Panc1 (cell line): Measurements from ENCODE around the gene PIK3IP1. TPM values are rescaled to one million over a fixed set of nuclear protein-coding genes. Genes with fewer than 3 reads are reported as not detected.

ENCODE experiments used
- ATAC-seq: fragments of 200-7000 bp; cut with Tn5 transposase; 2 replicates; pipeline ENCODE4 v1.9.1; 2020; ENCODE audit warnings: mild to moderate bottlenecking, moderate library complexity
- BruUV-seq: library from RNA; stranded (reverse); fragments of 400-500 nt; replicated peaks from 2 replicates; lab custom pipeline; 2021; lab: Mats Ljungman, UMichigan
- CTCF ChIA-PET: fragments of 300-600 bp; sonication (Branson Sonifier 250); formaldehyde crosslinking; loops from one replicate; lab custom pipeline; 2022; ENCODE audit warnings: antibody characterized with exemption; lab: Charles Lee
- POLR2A ChIA-PET: fragments of 300-600 bp; sonication (Branson Sonifier 250); formaldehyde crosslinking; loops from one replicate; lab custom pipeline; 2022; ENCODE audit warnings: antibody characterized with exemption; lab: Charles Lee
- DNase-seq: peaks from one replicate; pipeline ENCODE4 v3.0.0-alpha.2; 2010; ENCODE audit warnings: low read depth, low spot score
- H3K27ac ChIP-seq: 2 replicates; pipeline ENCODE4 v1.5.1; 2011; ENCODE audit warnings: mild to moderate bottlenecking, low read length, inconsistent platforms
- H3K27me3 ChIP-seq: fragments of 200-500 bp; sonication (Bioruptor generic); 2 replicates; pipeline ENCODE4 v1.6.0; 2014; ENCODE audit warnings: low read length, inconsistent platforms; ENCODE audit not compliant: control insufficient read depth, insufficient read depth
- H3K36me3 ChIP-seq: fragments of 200-500 bp; sonication (Bioruptor generic); 2 replicates; pipeline ENCODE4 v1.5.1; 2014; ENCODE audit warnings: inconsistent platforms, mild to moderate bottlenecking, low read length, moderate library complexity; ENCODE audit not compliant: control insufficient read depth, insufficient read depth
- H3K4me1 ChIP-seq: 2 replicates; pipeline ENCODE4 v1.5.1; 2011; ENCODE audit warnings: inconsistent platforms, mild to moderate bottlenecking, low read length, moderate library complexity; ENCODE audit not compliant: control insufficient read depth, insufficient read depth
- H3K4me3 ChIP-seq, 2 experiments: 2 replicates each; pipeline ENCODE4 v1.5.1; 2011 to 2012; ENCODE audit warnings: low read depth in 2 of 2, low read length in 2 of 2, mild to moderate bottlenecking in 2 of 2, inconsistent platforms in 1 of 2, moderate library complexity in 1 of 2
- H3K9me3 ChIP-seq: fragments of 200-500 bp; sonication (Bioruptor generic); 2 replicates; pipeline ENCODE4 v1.5.1; 2014; ENCODE audit warnings: low read depth, mild to moderate bottlenecking, inconsistent platforms, low read length, moderate library complexity; ENCODE audit not compliant: control insufficient read depth, insufficient read depth
- POLR2AphosphoS5 ChIP-seq: IDR thresholded peaks from 2 replicates; pipeline ENCODE4 v1.6.1; 2012; ENCODE audit warnings: mild to moderate bottlenecking, low read depth, low read length, moderate library complexity
- REST ChIP-seq, 2 experiments: IDR thresholded peaks; 2 replicates each; pipeline ENCODE4 v1.6.1; 2011 to 2012; ENCODE audit warnings: low read depth in 2 of 2, control low read depth in 1 of 2, low read length in 1 of 2, mild to moderate bottlenecking in 1 of 2, moderate library complexity in 1 of 2; ENCODE audit not compliant: insufficient read depth in 1 of 2
- SIN3A ChIP-seq: IDR thresholded peaks from 2 replicates; pipeline ENCODE4 v1.6.1; 2012; ENCODE audit warnings: low read depth, mild to moderate bottlenecking, low read length, moderate library complexity, borderline replicate concordance; ENCODE audit not compliant: insufficient read depth
- TCF7L2 ChIP-seq: IDR thresholded peaks from 2 replicates; pipeline ENCODE4 v1.6.1; 2011; ENCODE audit warnings: mild to moderate bottlenecking, low read depth, low read length, inconsistent platforms
- in situ Hi-C: cut with HindIII; loops from 2 replicates; pipeline ENCODE4 v1.10.0; 2016; ENCODE audit warnings: low sequenced_read_pairs, low pct_unique_long_range_greater_than_20kb
- intact Hi-C: fragments of 100-400 bp; cut with micrococcal nuclease; formaldehyde crosslinking; loops from one replicate; pipeline ENCODE4 v1.10.0; 2022; ENCODE audit not compliant: unreplicated experiment
- total RNA-seq: library from RNA; stranded (reverse); gene quantifications from one replicate; pipeline ENCODE4 v1.2.1, GENCODE V29; 2021; ENCODE audit not compliant: unreplicated experiment
- TF ChIP-seq, protein P1 (sequence below): fragments of 450-650 bp; IDR thresholded peaks from 2 replicates; pipeline ENCODE4 v1.5.1; 2017; ENCODE audit warnings: mild to moderate bottlenecking

Gene PIK3IP1
- total RNA-seq, 1 experiment from 2014 or later: 3.6 TPM

- intact Hi-C loops (no loop called here), in situ Hi-C loops (no loop called here)
- Histone ChIP-seq H3K9me3 (no peaks in the 10 kb centered on the region), H3K36me3 (no peaks in the 10 kb centered on the region), H3K27ac (no peak overlapping the region), H3K27me3 (no peaks in the 10 kb centered on the region), H3K4me1 (no peaks in the 10 kb centered on the region), H3K4me3 (no peak overlapping the region)
- CTCF ChIA-PET: no interaction called here
- TF ChIP-seq SIN3A (no peak), TCF7L2 (no peak)
- ATAC-seq (peak; percentile 43; the same call in 1 of the 2 replicates), DNase-seq (no peak)
- POLR2A ChIA-PET: interaction anchor here (0.7 kb wide), 1 partner anchor 132 kb away, joined by 4 read pairs; no protein-coding TSS in a partner anchor
- BruUV-seq: no TSS peak
These were observed 22.3 kb downstream of the PIK3IP1 start for GRCh38 chr22:31269892-31270579.

GRCh38 chr22:31268281-31268680 is 24.0 kb downstream of the PIK3IP1 start:
- ATAC-seq: no peak
- intact Hi-C loops (no loop called here), in situ Hi-C loops (no loop called here)
- BruUV-seq: no TSS peak
- ChIA-PET POLR2A (no interaction called here), CTCF (no interaction called here)
- no peaks in the 10 kb centered on the region for H3K4me1 ChIP-seq
- H3K4me3 ChIP-seq: no peak overlapping the region
- H3K27ac ChIP-seq: no peak overlapping the region
- H3K27me3 ChIP-seq: no peaks in the 10 kb centered on the region
- H3K36me3 ChIP-seq: no peaks in the 10 kb centered on the region
- DNase-seq: no peak
- TF ChIP-seq POLR2AphosphoS5 (no peak), SIN3A (no peak), TCF7L2 (no peak), REST (IDR thresholded peaks at IDR 0.05; ENCODE audit: insufficient read depth in 1 of 2, low read depth in 2 of 2, low read length in 1 of 2) (no peak)
- TF ChIP-seq, protein P1, sequence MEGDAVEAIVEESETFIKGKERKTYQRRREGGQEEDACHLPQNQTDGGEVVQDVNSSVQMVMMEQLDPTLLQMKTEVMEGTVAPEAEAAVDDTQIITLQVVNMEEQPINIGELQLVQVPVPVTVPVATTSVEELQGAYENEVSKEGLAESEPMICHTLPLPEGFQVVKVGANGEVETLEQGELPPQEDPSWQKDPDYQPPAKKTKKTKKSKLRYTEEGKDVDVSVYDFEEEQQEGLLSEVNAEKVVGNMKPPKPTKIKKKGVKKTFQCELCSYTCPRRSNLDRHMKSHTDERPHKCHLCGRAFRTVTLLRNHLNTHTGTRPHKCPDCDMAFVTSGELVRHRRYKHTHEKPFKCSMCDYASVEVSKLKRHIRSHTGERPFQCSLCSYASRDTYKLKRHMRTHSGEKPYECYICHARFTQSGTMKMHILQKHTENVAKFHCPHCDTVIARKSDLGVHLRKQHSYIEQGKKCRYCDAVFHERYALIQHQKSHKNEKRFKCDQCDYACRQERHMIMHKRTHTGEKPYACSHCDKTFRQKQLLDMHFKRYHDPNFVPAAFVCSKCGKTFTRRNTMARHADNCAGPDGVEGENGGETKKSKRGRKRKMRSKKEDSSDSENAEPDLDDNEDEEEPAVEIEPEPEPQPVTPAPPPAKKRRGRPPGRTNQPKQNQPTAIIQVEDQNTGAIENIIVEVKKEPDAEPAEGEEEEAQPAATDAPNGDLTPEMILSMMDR: no peak
- H3K9me3 ChIP-seq: no peaks in the 10 kb centered on the region
